Nephron progenitor cell (in vitro differentiated cells): ENCODE results near the gene PRAMEF13.
"Not testable (repeated sequence)": the region's sequence is repeated elsewhere in the genome, so short reads cannot be mapped to it uniquely, and the experiment has no call there.

Experiments
- DNase-seq: peaks from one replicate; pipeline ENCODE4 v3.0.0; 2021
- H3K27ac Mint-ChIP-seq: 2 replicates; pipeline ENCODE4 v1.8.0; 2021; ENCODE audit warnings: mild to moderate bottlenecking, moderate library complexity, mixed read lengths
- H3K27me3 Mint-ChIP-seq: 2 replicates; pipeline ENCODE4 v1.8.0; 2021; ENCODE audit warnings: mild to moderate bottlenecking, low read depth, mixed read lengths; ENCODE audit not compliant: poor library complexity
- H3K36me3 Mint-ChIP-seq: 2 replicates; pipeline ENCODE4 v1.8.0; 2021; ENCODE audit warnings: low read depth, mixed read lengths
- H3K4me1 Mint-ChIP-seq: 2 replicates; pipeline ENCODE4 v1.8.0; 2021; ENCODE audit warnings: mixed read lengths
- H3K4me3 Mint-ChIP-seq: 2 replicates; pipeline ENCODE4 v1.8.0; 2021; ENCODE audit warnings: mild to moderate bottlenecking, moderate library complexity, mixed read lengths
- H3K9me3 Mint-ChIP-seq: 2 replicates; pipeline ENCODE4 v1.8.0; 2021; ENCODE audit warnings: mild to moderate bottlenecking, moderate library complexity, mixed read lengths

PRAMEF13 gene

GRCh38 chr1:13201309-13201708 is at the start of gene PRAMEF13:
Gene PRAMEF13 (minus strand): TSS chr1:13201409. CDS start chr1:13199589, 1,820 bp downstream.
- H3K27me3 Mint-ChIP-seq, H3K4me1 Mint-ChIP-seq, H3K27ac Mint-ChIP-seq, H3K4me3 Mint-ChIP-seq, H3K36me3 Mint-ChIP-seq, DNase-seq, H3K9me3 Mint-ChIP-seq: not testable (repeated sequence)

GRCh38 chr1:13247122-13247521 is 45.9 kb upstream of the PRAMEF13 start:
- H3K36me3 Mint-ChIP-seq, H3K27me3 Mint-ChIP-seq, H3K4me3 Mint-ChIP-seq, DNase-seq, H3K4me1 Mint-ChIP-seq, H3K27ac Mint-ChIP-seq: not testable (repeated sequence)
- peaks cover 48% of the 10 kb centered on the region for H3K9me3 Mint-ChIP-seq

DNA sequence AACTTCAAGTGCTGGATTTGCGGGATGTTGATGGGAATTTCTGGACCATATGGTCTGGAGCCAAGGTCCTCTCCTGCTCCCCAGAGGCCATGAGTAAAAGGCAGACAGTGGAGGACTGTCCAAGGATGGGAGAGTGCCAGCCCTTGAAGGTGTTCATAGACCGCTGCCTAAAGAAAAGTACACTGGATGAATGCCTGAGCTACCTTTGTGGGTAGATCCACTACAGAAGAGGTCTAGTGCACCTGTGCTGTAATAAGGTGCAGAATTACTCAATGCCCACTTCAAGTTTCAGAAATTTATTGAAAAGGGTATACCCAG is 45.3 kb upstream of the PRAMEF13 start:
- not testable (repeated sequence) for H3K36me3 Mint-ChIP-seq, H3K27me3 Mint-ChIP-seq, H3K27ac Mint-ChIP-seq, H3K4me1 Mint-ChIP-seq, DNase-seq, H3K4me3 Mint-ChIP-seq
- peaks cover 53% of the 10 kb centered on the region for H3K9me3 Mint-ChIP-seq

- H3K4me3 Mint-ChIP-seq, H3K36me3 Mint-ChIP-seq, DNase-seq, H3K27ac Mint-ChIP-seq, H3K4me1 Mint-ChIP-seq, H3K27me3 Mint-ChIP-seq: not testable (repeated sequence)
- peaks cover 58% of the 10 kb centered on the region for H3K9me3 Mint-ChIP-seq
Measured at GRCh38 chr1:13245841-13246553, 44.8 kb upstream of the PRAMEF13 start.

DNA sequence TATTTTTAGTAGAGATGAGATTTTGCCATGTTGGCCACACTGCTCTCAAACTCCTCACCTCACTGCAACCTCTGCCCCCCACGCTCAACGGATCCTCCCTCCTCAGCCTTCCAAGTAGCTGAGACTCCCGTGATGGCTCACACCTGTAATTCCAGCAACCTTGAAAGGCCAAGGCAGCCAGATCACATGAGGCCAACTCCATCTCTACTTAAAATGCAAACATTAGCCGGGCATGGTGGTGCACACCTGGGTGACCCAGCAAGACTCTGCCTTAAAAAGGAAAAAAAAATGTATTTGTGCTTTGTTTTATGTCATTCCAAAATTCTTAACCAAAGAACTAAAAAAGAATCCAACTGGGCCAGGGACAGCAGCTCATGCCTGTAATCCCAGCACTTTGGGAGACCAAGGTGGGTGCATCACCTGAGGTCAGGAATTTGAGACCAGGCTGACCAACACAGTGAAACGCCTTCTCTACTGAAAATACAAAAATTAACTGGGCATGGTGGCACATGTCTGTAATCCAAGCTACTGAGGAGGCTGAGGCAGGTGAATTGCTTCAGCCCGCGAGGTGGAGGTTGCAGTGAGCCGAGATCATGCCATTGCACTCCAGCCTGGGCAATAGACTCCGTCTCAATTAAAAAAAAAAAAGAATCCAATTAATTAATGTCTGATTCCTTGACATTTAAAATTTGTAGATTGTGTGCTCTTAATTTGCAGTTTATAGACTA is 42.5 kb upstream of the PRAMEF13 start:
- H3K9me3 Mint-ChIP-seq: peaks cover 80% of the 10 kb centered on the region

GRCh38 chr1:13239633-13240032 is 38.4 kb upstream of the PRAMEF13 start:
- H3K4me3 Mint-ChIP-seq, H3K27me3 Mint-ChIP-seq, H3K36me3 Mint-ChIP-seq, H3K4me1 Mint-ChIP-seq, DNase-seq, H3K27ac Mint-ChIP-seq: not testable (repeated sequence)
- peaks cover 89% of the 10 kb centered on the region for H3K9me3 Mint-ChIP-seq

More for the DNA sequence above, 42.5 kb upstream of the PRAMEF13 start:
- not testable (repeated sequence) for H3K4me1 Mint-ChIP-seq, H3K27me3 Mint-ChIP-seq, DNase-seq, H3K36me3 Mint-ChIP-seq, H3K27ac Mint-ChIP-seq, H3K4me3 Mint-ChIP-seq

DNA sequence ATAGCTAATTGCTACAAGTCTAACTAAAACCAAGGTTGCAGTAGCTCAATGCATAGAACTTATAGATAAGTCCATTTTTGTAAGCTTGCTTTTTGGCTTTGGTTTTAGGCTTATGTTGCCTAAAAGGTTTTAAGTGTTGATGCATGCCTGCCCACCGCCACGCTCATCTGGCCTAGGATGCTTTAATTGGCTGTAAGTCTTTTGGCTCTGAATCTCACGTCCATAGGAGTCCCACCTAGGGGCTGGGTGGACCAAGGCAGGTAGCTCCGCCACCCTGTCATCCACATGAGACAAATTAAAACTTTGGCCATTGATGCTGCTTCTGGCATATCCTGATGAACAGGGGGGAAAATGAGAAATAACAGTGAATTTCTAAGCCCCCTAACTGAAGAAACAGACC is 36.4 kb upstream of the PRAMEF13 start:
- H3K36me3 Mint-ChIP-seq, H3K27me3 Mint-ChIP-seq, DNase-seq, H3K4me1 Mint-ChIP-seq, H3K4me3 Mint-ChIP-seq, H3K27ac Mint-ChIP-seq: not testable (repeated sequence)
- peaks cover 89% of the 10 kb centered on the region for H3K9me3 Mint-ChIP-seq

DNA sequence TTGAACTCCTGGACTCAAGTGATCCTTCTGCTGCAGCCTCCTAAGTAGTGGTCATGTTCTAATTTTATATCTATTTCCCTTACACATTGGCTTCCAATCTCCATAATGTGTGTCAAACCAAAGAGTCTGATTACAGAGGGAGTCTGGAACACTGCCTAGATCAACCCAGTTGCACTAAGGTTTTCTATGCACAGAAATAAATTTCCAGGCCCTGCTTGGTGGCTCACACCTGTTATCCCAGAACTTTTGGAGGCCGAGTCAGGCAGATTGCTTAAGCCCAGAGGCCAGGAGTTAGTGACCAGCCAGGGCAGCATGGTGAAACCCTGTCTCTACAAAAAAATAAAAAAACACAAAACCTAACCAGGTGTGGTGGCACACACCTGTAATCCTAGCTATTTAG is 32.8 kb upstream of the PRAMEF13 start:
- H3K4me3 Mint-ChIP-seq, H3K27ac Mint-ChIP-seq, H3K36me3 Mint-ChIP-seq, DNase-seq, H3K4me1 Mint-ChIP-seq, H3K27me3 Mint-ChIP-seq: not testable (repeated sequence)
- peaks cover 86% of the 10 kb centered on the region for H3K9me3 Mint-ChIP-seq

DNA sequence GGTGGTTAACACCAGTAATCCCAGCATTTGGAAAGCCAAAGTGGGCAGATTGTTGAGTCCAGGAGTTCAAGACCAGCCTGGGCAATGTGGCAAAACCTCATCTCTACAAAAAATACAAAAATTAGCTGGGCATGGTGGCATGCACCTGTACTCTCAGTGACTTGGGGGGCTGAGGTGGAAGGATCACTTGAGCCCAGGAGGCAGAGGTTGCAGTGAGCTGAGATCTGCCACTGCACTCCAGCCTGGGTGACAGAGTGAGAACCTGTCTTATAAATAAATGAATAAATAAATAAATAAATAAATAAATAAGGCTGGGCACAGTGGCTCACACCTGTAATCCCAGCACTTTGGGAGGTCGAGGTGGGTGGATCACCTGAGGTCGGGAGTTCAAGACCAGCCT is 30.8 kb upstream of the PRAMEF13 start:
- H3K36me3 Mint-ChIP-seq, H3K27me3 Mint-ChIP-seq, H3K4me1 Mint-ChIP-seq, H3K4me3 Mint-ChIP-seq, H3K27ac Mint-ChIP-seq, DNase-seq: not testable (repeated sequence)
- H3K9me3 Mint-ChIP-seq: peaks cover 87% of the 10 kb centered on the region

DNA sequence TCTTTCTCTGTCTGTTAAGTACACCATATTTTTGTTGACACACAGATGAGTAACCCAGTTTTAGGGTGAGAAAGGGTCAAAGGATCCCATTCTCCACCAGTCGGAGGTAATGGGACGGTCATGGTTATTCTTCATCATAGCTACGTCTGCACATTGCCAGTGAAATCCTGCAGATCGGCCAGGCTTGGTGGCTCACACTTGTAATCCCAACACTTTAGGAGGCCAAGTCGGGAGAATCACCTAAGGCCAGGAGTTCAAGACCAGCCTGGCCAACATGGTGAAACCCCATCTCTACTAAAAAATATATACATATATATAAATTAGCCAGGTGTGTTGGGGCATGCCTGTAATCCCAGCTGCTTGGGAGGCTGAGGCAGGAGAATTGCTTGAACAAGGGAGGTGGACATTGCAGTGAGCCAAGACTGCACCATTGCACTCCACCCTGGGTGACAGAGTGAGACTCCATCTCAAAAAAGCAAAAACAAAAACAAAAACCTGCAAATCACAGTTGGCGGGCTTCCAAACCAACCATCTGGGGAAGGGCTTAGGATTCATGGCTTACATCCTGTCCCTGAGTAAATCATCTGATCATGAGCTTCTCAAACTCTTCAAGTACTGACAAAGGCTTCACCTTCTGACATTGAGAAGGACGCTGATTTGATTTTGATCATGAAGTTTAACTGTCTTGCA is 30.0 kb upstream of the PRAMEF13 start:
- H3K27me3 Mint-ChIP-seq, H3K27ac Mint-ChIP-seq, H3K36me3 Mint-ChIP-seq, H3K4me3 Mint-ChIP-seq, DNase-seq, H3K4me1 Mint-ChIP-seq: not testable (repeated sequence)
- H3K9me3 Mint-ChIP-seq: peaks cover 86% of the 10 kb centered on the region

GRCh38 chr1:13230601-13231000 is 29.4 kb upstream of the PRAMEF13 start:
- not testable (repeated sequence) for H3K36me3 Mint-ChIP-seq, H3K27ac Mint-ChIP-seq, H3K4me3 Mint-ChIP-seq, H3K4me1 Mint-ChIP-seq, DNase-seq, H3K27me3 Mint-ChIP-seq
- H3K9me3 Mint-ChIP-seq: peaks cover 86% of the 10 kb centered on the region

DNA sequence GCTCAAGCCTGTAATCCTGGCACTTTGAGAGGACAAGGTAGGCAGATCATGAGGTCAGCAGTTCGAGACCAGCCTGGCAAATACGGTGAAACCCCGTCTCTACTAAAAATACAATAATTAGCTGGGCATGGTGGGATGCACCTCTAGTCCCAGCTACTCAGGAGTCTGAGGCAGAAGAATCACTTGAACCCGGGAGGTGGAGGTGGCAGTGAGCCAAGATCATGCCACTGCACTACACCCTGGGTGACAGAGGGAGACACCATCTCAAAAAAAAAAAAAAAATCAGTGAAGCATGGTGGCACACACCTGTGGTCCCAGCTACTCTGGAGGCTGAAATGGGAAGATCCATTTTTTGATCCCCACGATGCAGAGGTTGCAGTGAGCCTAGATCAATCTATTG is 28.9 kb upstream of the PRAMEF13 start:
- H3K4me1 Mint-ChIP-seq, H3K36me3 Mint-ChIP-seq, DNase-seq, H3K4me3 Mint-ChIP-seq, H3K27ac Mint-ChIP-seq, H3K27me3 Mint-ChIP-seq: not testable (repeated sequence)
- peaks cover 86% of the 10 kb centered on the region for H3K9me3 Mint-ChIP-seq
